Ectodermal cell (in vitro differentiated cells): ENCODE data around the gene FRAS1.
A peak's percentile ranks its signal among the peaks of the same experiment; 100 is the strongest.
"Not testable (repeated sequence)": the region's sequence is repeated elsewhere in the genome, so short reads cannot be mapped to it uniquely, and the experiment has no call there.

ENCODE experiments used
- H3K27ac ChIP-seq: 2 replicates; pipeline ENCODE4 v1.7.0; 2013; ENCODE audit warnings: mild to moderate bottlenecking, low read depth, low read length; ENCODE audit not compliant: insufficient read depth, poor library complexity, severe bottlenecking
- H3K27me3 ChIP-seq: 2 replicates; pipeline ENCODE4 v1.7.0; 2013; ENCODE audit warnings: mild to moderate bottlenecking, low read length; ENCODE audit not compliant: insufficient read depth, control insufficient read depth, poor library complexity, severe bottlenecking
- H3K36me3 ChIP-seq: one replicate; pipeline ENCODE4 v1.7.0; 2013; ENCODE audit warnings: low read length; ENCODE audit not compliant: control insufficient read depth, insufficient read depth
- H3K4me1 ChIP-seq: one replicate; pipeline ENCODE4 v1.7.0; 2013; ENCODE audit warnings: low read length; ENCODE audit not compliant: control insufficient read depth, insufficient read depth
- H3K4me3 ChIP-seq: 2 replicates; pipeline ENCODE4 v1.7.0; 2013; ENCODE audit warnings: low read depth, low read length, control low read depth; ENCODE audit not compliant: insufficient read depth
- H3K9me3 ChIP-seq: 2 replicates; pipeline ENCODE4 v1.7.0; 2013; ENCODE audit warnings: mild to moderate bottlenecking, low read length, moderate library complexity; ENCODE audit not compliant: control insufficient read depth
- WGBS, 2 experiments: methylation state at CpG; one replicate each; pipeline ENCODE4 v1.1.7; 2013; ENCODE audit warnings: missing lambda C conversion rate in 2 of 2; 5-methylcytosine and 5-hydroxymethylcytosine counted together

FRAS1 gene

DNA sequence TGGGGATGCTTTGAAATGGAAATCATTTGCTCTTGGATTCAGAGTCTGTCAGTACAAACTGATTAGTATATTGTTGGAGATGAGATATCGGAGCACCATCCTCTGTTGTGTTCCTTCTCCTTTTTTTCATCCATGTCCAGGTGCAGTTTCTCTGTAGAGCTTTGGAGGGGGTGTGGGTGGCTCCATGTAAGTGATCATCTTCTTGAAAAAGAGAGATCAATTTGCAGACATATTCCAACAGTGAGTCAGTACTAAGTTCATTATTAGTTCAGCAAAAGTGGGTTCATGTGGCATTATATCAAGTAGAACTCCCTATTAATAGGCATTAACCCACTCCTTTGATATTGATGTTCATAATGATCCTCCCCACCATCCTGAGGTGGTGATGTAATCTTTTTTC lies 18.9 kb downstream of the FRAS1 start:
- Histone ChIP-seq H3K9me3 (no peaks in the 10 kb centered on the region), H3K27me3 (no peaks in the 10 kb centered on the region), H3K4me3 (no peak overlapping the region), H3K36me3 (no peaks in the 10 kb centered on the region), H3K4me1 (peaks cover 15% of the 10 kb centered on the region), H3K27ac (no peak overlapping the region)
- 70 to 92% methylated on average over 1 of the region's 1 CpG for whole genome bisulfite sequencing, 2 experiments

DNA sequence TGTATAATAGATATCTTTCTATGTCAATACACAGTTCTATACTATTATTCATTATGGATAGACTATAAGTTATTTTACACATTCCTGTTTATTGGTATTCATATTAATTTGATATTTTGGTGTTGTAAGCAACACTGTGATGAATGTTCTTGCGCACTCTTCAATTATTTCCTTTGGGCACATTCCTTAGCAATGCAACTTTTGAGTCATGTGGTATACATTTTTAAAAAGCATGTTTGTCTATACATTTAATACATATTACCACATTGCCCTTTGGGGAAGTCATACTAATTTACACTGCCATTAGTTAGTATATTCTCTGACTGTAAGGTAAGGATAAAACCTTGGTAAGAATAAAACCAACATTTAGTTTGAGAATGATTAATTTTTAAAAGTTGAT lies 21.0 kb downstream of the FRAS1 start:
- Histone ChIP-seq H3K36me3 (no peaks in the 10 kb centered on the region), H3K27ac (no peak overlapping the region), H3K9me3 (no peaks in the 10 kb centered on the region), H3K4me1 (peaks cover 15% of the 10 kb centered on the region), H3K4me3 (no peak overlapping the region), H3K27me3 (no peaks in the 10 kb centered on the region)
- WGBS, 2 experiments, result 86% methylated on average over 1 of the region's 1 CpG; no CpG with 5 or more reads in 1 of the 2 experiments

DNA sequence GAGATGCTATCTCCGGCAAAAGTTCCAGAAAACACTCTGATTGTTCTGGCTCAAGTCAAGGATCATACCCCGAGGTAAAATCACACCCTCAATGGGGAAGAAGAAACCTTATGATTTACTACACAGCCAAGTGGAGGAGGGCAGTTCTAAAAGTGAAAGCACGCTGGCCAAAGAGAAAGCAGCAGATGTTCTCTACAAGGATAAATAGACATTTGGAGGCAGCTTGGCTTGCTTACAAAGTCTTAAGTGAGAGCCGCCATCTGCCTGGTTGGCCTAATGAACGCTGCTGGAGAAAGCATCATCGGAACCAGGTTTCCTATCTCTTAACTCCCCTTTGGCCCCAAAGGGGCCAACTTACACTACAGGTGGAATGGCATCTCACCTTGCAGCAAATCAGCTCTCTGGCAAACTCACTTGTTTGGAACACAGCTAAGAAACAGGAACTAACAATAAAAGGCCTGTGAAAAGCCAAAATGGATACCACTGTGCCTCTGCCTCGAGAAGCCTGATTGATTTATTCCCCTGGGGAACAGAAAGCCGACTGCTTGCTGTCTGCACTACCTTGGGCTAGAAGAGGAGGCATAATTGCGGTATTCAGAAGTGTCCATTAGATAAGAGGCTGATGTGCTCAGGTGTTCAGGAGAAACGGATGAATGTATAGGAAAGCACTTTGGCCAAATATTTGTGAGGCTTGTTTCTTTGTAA lies 22.8 kb downstream of the FRAS1 start:
- WGBS, 2 experiments, result 84 to 89% methylated on average over 10 of the region's 10 CpGs
- H3K36me3 ChIP-seq, result no peaks in the 10 kb centered on the region
- no peaks in the 10 kb centered on the region for H3K27me3 ChIP-seq
- no peaks in the 10 kb centered on the region for H3K9me3 ChIP-seq
- no peak overlapping the region for H3K4me3 ChIP-seq
- H3K27ac ChIP-seq, result no peak overlapping the region
- H3K4me1 ChIP-seq, result peaks cover 13% of the 10 kb centered on the region

DNA sequence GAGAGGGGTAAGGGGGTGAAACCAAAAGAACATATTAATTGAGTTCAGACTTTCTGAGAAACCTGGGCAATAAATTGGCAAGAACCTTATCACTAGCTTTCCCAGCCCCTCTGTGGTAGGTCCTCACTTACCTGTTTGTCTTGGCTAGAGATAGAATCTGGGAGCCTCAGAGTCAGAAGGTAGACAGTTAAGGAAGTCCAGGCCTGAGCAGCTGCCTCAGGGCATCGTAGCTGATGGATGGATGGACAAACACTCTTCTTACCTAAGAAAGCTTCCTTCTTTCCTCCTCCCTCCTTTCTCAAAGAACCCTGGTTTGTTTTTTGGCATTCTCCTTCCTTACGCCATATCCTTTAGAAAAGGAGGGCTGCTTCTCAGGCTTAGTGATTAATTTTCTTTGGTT lies 24.4 kb downstream of the FRAS1 start:
- no peak overlapping the region for H3K27ac ChIP-seq
- WGBS, 2 experiments, result 94 to 98% methylated on average over 1 to 2 of the region's 2 CpGs
- H3K9me3 ChIP-seq, result no peaks in the 10 kb centered on the region
- no peaks in the 10 kb centered on the region for H3K27me3 ChIP-seq
- peaks cover 6% of the 10 kb centered on the region for H3K4me1 ChIP-seq
- no peaks in the 10 kb centered on the region for H3K36me3 ChIP-seq
- H3K4me3 ChIP-seq, result no peak overlapping the region

DNA sequence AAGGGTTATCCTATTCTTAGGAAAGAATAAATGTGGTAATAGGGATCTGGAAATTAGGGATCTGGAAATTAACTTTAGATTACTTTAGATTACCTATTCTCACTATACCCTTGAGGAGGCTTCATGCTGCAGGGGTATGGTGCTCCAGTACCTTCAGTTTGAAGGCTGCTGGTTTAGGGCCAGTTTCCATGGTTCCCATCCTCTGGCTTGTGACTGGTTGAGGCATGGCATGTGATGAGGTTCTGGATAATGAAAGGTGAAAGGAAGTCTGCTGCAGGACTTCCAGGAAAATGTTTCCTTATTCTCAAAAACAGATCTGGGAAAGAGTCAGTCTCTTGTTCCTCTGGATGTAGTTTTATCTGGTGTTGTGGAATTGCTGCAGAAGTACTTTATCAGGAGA lies 25.9 kb downstream of the FRAS1 start:
- Histone ChIP-seq H3K4me3 (no peak overlapping the region), H3K9me3 (no peaks in the 10 kb centered on the region), H3K27me3 (no peaks in the 10 kb centered on the region), H3K4me1 (peaks cover 6% of the 10 kb centered on the region), H3K36me3 (no peaks in the 10 kb centered on the region), H3K27ac (no peak overlapping the region)

DNA sequence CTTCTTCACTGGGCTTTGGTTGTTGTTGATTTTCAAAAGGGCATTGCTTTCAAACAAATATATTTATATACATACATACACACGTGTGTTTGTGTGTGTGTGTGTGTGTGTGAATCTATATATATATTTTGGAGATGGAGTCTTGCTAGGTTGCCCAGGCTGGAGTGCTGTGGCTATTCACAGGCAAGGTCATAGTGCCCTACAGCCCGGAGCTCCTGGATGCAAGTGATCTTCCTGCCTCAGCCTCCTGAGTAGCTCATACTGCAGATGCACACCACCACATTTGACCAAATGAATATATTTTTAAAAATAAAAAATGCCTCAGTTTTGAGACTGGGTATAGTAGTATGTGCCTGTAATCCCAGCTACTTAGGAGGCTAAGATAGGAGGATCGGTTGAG lies 34.4 kb downstream of the FRAS1 start:
- no peak overlapping the region for H3K27ac ChIP-seq
- no peaks in the 10 kb centered on the region for H3K27me3 ChIP-seq
- no peaks in the 10 kb centered on the region for H3K9me3 ChIP-seq
- WGBS, 2 experiments, result 93% methylated on average over 2 of the region's 3 CpGs
- H3K36me3 ChIP-seq, result no peaks in the 10 kb centered on the region
- H3K4me3 ChIP-seq, result no peak overlapping the region
- H3K4me1 ChIP-seq, result peaks cover 6% of the 10 kb centered on the region

DNA sequence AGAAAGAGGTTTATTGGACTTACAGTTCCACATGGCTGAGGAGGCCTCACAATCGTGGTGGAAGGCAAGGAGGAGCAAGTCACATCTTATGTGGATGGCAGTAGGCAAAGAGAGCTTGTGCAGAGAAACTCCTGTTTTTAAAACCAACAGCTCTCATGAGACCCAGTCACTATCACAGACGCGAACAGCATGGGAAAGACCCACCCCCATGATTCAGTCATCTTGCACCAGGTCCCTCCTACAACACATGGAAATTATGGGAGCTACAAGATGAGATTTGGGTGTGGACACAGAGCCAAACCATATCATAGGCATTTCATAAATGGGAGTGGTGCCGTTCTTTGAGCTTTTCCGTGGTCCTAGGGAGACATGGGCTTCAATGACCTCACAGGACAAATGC lies 35.2 kb downstream of the FRAS1 start:
- not testable (repeated sequence) for H3K4me3 ChIP-seq, H3K9me3 ChIP-seq, H3K4me1 ChIP-seq, H3K27me3 ChIP-seq, H3K36me3 ChIP-seq
- peak overlapping the region; percentile 81 for H3K27ac ChIP-seq
- WGBS, 2 experiments, result 41 to 44% methylated on average over 5 of the region's 5 CpGs

DNA sequence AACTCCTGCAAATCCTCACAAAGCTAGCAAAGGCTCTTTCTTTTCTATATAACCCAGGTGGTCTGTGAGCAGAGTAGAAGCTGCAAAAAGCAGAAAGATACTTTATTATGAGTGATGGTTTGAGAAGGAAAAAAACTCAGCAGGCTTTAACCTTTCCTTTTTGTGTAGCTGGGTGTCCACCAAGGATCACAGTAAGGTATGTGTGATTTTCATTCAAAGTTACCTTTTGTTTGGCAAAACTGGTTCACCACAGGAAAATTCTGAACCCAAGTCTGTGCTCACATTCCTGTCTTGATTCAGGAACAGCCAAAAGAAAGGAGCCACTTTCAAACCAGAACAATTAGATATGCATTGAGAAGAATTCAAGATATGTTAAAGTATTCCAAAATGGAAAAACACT lies 35.7 kb downstream of the FRAS1 start:
- H3K27ac ChIP-seq, result peak overlapping the region; percentile 81
- H3K4me3 ChIP-seq, result no peak overlapping the region
- H3K4me1 ChIP-seq, result peaks cover 6% of the 10 kb centered on the region
- no peaks in the 10 kb centered on the region for H3K27me3 ChIP-seq
- H3K9me3 ChIP-seq, result no peaks in the 10 kb centered on the region
- no peaks in the 10 kb centered on the region for H3K36me3 ChIP-seq

DNA sequence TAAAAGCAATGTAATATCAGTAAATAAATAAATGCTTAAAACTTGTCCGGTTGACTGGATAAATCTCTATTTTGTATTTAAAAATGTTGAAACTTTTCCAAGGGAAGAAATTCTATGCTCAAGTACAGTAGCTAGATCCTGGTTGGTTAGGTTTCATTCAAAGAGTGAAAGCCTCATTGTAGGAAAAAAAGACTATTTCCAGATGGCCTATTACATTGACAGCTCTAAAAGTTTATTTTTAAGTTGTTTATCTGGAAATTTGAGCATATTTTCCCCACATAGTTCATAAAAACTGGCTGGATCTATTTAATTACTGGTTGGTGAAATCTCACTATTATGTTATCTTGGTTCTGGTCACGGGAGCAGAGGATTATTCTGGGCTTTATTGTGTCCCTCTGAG lies 38.0 kb downstream of the FRAS1 start:
- Histone ChIP-seq H3K27ac (no peak overlapping the region), H3K4me1 (peaks cover 6% of the 10 kb centered on the region), H3K4me3 (no peak overlapping the region), H3K36me3 (no peaks in the 10 kb centered on the region), H3K27me3 (no peaks in the 10 kb centered on the region), H3K9me3 (no peaks in the 10 kb centered on the region)
- 90 to 94% methylated on average over 2 of the region's 2 CpGs for WGBS, 2 experiments

DNA sequence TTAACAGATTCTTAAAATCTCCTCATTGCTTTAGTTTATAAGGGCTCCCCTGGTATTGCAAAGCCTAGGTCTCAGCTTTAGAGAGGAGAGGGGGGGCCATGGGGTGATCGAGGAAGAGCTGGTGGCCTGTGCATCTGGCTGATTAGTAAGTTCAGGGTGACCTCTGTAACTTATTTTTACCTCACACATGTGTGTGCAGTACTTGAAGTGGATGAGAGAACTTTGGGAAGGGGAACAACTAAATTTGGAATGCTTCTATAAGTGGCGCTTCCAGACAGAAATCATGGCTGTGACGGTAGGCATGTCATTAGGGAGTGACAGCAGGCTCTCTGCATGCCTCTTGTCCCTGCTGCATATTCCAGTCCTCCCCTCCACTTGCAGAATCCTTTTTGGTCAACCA lies 41.9 kb downstream of the FRAS1 start:
- no peak overlapping the region for H3K27ac ChIP-seq
- H3K4me1 ChIP-seq, result no peaks in the 10 kb centered on the region
- no peaks in the 10 kb centered on the region for H3K36me3 ChIP-seq
- WGBS, 2 experiments, result 95 to 97% methylated on average over 3 of the region's 3 CpGs
- no peak overlapping the region for H3K4me3 ChIP-seq
- H3K9me3 ChIP-seq, result no peaks in the 10 kb centered on the region
- H3K27me3 ChIP-seq, result no peaks in the 10 kb centered on the region

DNA sequence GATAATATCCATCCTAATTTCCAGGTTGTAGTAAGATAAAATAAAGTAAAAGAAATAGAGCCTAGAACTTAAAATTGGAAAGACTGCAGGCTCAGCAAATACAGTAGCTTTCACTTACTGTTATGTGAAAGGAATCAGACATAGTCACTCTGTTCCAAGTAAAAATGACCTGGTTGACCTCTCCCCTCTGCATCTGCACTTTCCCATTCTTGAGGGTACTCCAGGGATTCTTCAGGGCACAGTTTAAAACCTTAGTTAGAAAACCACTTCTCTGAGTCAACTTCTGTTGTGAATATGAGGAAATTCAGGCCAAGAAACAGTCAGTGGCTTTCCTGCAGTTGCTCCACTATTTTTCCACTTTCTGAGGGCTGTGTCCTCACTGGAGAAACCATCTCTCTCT lies 42.9 kb downstream of the FRAS1 start:
- Histone ChIP-seq H3K9me3 (no peaks in the 10 kb centered on the region), H3K27me3 (no peaks in the 10 kb centered on the region), H3K4me3 (no peak overlapping the region)

More for the DNA sequence above, 42.9 kb downstream of the FRAS1 start:
- Histone ChIP-seq H3K27ac (no peak overlapping the region), H3K36me3 (no peaks in the 10 kb centered on the region), H3K4me1 (no peaks in the 10 kb centered on the region)
